ENCODE data around the gene FASTKD3.
A peak's percentile ranks its signal among the peaks of the same experiment; 100 is the strongest.

The FASTKD3 gene

DNA sequence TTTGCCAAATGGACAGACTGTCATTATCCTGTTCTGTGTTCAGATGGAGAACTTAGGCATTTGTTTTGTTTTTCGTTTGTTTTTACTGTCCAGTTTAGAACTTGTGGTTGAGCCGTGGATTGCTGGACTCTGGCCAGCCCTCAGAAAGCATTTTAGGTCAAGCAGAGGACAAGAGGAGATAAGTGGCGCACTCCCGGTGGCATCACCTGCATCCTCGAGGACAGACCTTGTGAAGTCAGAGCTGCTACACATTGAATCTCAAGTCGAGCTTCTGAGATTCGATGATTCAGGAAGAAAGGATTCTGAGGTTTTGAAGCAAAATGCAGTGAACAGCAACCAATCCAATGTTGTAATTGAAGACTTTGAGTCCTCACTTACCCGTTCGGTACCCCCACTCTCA is 9.0 kb upstream of the FASTKD3 start:
- DNase-seq = no peak

DNA sequence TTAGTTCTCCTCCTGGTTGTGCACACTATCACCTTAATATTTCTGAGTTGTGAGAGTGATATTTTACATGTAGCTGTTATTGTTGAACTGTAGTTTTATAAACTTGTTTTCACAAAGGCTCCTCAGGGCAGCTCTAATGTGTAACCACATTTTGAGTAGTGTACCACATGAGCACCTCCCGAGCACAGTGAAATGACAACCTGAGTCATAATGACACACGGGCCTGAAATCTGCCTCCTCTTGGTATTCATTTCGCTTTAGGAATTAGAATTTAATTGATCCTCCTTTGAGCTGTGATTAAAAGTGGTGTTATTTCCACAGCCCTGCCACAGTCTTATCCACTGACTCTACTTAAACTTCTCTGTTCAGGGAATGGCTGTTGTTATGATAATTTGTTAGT is 8.0 kb upstream of the FASTKD3 start:
- no peak for DNase-seq

DNA sequence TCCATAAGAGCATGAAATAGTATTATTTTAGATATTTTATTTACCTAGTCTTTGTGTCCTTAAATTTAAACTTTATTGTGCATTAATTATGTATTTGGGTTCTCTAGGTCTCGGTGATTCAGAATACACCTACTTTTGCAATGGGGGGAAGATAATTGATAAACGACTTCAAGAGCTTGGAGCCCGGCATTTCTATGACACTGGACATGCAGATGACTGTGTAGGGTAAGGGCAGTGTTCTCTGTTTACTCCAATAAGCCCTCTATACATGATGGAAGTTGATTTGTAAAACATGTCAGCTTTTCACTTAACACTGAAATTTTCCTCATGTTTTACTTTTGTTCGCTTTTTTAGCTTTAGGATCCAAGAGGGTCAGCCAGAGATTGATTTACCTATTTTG is 6.3 kb upstream of the FASTKD3 start:
- no peak for DNase-seq

DNA sequence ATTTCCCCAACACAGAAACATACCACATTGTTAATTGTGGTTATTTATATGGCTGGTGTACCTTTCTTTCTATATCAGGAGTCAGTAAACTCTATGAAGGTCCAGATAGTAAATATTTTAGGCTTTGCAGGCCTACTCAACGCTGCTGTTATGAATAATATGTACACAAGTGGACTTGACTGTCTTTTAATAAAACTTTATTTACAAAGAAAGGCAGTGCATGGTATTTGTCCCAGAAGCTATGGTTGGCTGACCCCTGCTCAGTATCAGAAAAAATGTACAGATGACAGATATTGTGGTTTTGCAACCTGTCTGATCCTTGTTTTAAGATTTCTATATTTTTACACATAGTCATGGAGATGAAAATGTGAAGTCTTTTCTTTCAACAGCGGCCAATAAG is 5.8 kb upstream of the FASTKD3 start:
- DNase-seq = no peak

DNA sequence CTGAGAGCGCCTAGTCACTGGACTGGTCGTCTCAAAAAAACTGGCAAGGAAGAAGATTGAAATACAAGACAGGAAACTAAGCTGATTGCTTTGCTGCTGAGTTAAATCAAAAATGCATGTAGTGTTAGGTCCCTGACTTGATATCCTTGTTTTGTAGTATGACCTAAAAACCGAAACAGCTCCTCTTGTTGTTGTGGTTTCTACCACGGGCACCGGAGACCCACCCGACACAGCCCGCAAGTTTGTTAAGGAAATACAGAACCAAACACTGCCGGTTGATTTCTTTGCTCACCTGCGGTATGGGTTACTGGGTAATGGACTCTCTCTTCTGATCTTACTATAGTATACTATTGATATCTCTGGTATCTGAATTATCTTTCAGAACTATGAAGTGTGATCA is 4.4 kb upstream of the FASTKD3 start:
- no peak for DNase-seq

DNA sequence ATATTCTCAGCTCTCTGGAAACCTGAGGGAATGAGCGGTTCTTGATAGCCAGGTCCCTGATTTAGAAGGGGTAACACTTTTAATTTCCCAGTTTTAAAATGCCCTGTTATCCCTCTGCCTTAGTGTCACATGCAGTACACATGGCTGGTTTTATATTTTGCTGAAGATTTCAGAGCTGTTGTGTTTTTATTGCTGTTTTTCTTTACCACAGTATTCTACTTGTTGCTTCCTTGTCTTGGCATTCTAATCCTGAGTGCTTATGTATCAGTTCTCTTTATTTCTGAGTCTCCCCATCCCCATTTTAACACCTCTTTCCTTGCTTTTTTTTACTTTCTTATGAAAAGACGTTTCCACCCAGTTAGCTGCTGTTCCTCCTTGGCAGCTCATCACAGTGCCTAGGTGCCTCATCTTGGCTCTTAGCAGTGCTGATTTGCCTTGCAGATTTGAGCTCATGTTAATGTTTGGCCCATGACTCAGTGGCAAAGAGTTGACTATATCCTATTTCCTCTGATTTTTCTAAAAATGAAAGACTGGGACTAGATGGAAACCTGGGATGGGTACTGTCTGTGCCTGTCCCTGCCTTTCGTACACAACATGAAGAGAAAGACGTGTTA is 3.8 kb upstream of the FASTKD3 start:
- no peak for DNase-seq

DNA sequence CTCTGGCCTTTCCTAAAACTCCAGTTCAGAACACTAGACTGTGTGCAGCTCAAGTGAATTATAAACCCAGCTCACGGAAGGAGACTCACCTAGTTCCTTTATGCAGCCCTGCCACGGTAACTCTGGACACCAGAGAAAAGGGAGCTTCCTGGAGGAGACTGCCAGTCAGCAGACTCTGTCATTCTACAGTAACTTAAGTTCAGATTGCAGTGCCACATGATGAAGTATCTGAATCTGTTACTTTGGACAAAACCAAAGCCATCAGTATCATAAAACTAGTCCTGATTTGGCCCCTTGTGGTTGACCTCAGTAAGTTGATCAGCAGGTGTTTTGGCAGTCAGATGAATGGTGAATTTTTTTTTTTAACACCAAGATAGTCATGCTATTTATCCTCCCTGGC is 2.8 kb upstream of the FASTKD3 start:
- DNase-seq = no peak

DNA sequence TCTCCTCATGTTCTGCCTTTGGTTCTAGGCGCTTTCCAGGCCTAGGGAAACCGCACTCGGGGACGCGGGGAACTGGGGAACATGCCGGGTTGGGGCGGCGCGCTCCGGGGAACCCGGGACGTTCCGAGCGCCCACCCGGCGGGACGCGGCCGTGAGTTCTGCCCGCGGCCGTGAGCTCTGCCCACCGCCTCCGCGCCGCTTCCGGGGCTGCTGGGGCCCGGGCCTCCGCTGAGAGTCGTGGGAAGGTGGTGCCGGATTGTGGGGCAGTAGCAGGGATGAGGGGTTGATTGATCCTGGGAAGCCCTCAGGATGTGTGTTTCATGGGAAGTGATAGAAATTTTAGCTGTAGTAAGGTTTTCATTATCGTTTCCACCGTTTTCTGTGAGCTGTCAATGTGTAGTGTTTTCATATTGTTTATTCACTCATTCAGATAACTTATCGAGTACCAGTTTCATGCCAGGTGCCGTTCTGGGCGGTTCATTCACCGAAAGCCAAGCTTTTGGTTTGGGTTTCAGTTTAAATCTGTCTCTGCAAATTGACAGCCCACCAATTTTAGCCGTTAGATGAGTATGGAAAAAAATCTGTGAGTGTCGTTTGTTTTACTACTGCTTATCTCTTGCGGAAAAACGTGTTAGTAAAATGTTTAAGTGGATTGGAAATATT is 774 bp upstream of the FASTKD3 start:
- no peak for DNase-seq

DNA sequence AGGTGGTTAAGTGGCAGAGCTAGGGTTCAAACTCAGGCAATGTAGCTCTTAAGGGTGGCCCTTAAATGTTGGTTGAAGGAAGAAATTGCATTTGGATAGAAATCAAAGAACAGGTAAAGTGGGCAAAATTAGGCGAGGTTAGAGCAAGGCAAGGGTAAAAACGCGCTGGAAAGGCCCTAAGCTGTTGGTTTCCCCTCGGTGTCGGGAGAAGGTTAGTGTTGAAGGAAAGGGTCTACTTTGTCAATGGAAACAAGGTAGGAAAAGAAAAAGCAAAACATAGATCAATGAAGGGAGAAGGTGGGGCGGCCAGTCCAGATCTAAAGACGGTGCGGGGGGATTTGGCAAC is 431 bp downstream of the FASTKD3 start:
- DNase-seq = no peak

DNA sequence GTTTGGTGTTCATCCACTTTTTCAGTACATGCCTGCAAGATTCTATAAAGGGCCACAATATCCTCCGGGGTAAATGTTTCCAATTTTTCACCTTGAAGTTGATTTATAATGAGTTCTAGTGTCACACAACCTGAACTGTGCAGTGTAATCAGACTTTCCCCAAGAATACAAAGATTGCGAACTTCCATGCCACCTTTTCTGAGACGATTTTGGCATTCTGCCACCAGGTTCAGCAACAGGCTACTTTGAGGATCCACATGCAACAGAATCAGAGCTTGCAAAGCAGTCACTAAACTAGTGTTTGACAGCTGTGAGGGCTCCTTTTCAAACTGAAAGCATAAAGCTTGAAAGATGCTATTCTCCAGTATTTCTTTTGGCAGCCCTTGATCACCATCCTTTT is 1.6 kb downstream of the FASTKD3 start:
- DNase-seq = no peak

DNA sequence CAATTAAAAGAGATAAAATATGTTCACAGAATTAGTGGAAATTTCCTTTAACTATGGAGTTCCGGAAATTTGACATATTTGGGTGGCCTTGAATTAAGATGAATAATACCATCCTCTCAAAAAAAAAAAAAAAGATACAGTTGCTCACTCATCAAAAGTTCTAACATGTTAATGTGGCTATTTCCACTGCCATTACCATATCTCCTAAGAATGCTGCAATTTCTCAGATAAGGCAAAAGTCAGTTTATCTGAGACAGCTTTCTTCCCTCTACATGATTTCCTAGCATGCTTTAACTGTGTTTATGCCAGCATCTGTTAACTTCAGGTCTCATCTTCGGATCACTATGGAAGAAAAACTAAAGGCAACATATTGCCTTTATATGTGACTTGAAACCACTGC is 2.6 kb downstream of the FASTKD3 start:
- DNase-seq = no peak

DNA sequence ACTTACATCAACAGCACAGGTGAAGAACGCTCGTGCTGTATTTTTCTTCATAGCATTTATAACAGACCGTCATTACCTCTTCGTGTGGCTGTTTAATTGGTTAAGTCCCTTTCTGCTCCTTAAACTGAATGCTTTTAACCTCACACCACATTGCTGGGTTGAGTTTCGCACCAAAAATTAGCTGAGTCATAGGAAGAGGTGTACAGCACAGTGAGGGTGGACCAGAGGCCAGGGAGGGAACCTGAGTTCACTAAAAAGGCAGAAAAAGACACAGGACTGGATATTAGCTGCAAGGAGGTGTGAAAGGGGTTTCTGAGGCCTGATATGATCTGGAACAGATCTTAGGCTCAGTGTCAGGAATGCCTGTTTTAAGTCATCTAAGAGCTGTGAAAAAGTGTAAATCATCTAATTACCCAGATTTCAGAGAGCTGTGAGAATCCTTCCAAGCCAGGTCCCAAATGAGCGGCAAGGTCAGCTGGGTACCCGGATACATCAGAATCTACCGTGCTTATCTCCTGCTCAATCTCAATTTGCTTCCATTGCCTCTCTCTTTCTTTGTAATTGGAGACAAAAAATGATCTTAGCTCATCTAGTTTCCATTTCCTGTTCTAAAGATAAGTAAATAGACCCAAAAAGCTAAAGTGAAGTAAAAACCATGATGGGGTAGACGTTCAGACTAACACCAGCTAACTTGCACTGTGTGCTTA is 10.8 kb downstream of the FASTKD3 start:
- DNase-seq = no peak

DNA sequence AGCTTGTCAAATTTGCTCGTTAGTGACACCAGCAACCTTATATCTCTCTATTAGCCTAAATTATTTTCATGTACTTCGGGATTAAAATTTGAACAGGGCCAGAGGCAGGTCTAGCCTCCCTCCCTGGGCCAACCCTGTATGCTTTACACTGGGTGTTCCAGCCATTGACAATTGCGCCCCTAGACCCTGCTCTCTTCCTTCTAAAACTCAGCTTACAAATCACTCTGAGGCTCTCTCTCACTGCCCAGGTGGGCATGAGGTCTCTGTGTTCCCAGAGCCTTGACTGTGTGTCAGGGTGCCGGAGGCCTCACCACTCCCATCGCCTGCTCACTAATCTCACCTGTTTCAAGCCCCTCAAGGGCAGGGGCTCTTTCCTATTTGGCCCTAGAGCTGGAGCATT is 11.5 kb downstream of the FASTKD3 start:
- DNase-seq = no peak

DNA sequence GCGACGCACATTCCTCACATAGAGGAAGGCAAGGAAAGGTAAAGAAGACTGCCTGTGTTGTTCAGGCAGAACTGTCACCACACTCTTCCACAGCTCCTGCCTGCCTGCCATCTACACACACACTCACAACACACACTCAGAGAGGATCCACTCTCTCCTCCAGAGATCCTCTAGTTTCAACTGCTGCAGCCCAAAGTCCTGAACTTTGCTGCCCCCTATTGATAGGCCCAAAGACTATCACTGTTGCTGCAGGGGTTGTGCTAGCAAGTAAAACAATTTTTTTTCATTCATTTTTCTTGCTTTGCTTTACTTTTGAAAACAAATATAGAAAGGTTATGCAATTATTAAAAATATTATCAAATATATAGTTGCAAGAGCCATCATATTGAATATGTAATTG is 12.0 kb downstream of the FASTKD3 start:
- no peak for DNase-seq

DNA sequence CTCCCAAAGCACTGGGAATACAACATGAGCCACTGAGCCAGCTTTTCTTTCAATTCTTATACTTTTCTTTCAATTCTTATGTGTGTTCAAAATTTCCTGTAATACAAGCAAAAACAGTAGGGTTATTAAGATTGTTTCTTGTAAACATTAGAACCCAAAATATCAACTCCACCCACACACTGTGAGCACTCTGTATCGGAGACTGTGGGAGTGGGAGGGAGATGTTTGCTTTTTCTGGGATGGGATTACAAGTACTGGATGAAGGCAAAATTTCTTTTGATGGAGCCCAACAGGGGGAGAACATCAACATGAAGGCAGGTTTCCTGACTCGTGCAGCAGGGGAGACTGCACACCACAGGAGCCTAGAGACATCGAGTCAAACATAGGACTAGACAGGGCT is 13.2 kb downstream of the FASTKD3 start:
- DNase-seq = no peak

DNA sequence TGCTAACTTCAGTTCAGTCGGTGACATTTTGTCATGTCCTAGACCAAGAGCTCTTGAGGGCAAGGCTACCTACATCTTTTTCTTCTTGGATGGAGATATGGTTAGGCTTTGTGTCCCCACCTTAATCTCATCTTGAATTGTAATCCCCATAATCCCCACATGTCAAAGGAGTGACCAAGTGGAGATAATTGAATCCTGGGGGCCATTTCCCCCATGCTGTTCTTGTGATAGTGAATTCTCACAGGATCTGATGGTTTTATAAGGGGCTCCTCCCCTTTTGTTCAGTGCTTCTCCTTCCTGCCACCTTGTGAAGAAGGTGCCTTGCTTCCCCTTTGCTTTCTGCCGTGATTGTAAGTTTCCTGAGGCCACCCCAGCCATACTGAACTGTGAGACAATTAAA is 15.8 kb downstream of the FASTKD3 start:
- no peak for DNase-seq

DNA sequence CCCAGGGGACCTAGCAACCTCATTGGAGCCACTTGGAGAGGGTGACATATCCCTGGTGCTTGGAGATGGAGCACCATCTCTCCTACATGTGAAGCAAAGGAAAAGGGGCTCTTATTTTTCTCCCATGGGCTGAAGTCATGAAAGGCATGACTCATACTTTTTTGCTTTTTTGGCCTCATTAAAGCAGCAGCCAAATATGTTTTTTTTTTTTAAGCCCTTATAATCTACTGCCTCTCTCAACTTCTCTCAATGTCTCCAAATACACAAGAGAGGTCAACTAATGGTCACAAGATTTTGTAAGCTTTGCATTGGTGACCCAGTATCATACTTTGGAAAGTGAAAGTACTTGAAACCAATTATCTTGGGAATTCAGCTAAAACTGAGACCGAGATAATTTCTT is 16.3 kb downstream of the FASTKD3 start:
- DNase-seq = no peak

DNA sequence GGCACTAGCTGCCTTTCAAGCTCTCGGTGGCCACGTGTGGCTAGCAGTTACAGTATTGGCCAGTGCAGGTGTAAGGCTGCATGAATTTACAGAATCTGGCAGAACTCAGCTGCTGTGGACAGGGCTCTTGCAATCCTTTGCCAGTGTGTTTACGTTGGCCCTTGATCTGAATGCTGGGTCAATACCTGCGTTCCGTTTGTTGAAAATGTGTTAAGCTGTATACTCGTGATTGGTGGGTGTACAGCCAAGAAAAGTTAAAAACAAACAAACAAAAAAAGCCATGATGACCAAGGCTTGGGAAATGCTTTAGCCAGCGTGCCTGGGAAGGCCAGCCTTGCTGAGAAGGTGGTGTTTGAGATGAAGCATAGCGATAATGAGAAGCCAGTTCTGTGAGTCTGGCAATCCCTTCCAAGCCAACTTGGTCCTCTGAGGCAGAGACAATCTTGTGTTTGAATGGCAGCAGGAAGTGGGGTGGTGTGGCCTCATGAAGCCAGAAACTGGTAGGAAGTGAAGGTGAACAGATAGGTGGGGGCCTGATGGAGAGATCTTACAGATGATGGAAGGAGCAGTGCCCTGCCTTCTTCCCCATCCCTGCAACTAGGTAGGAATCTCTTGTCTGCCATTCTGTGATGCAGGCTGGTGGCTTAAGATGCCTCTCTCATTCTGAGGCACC is 17.1 kb downstream of the FASTKD3 start:
- no peak for DNase-seq

DNA sequence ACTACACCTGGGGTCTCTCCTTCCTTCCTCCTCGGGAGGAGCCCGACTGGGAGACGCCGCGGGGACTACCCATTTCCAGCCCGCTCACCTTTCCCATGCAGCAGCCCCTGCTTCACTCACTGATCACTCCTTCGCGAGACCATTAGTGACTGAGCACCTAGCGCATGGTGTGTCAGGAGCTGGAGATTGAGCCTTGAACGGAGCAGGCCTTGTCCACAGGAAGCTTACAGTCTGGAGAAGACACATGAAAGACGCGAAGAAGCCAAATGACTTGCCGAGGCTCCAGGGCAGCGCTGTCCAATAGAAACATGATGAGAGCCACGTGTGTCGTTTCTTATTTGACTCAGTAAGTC is 17.6 kb downstream of the FASTKD3 start:
- DNase-seq = no peak

DNA sequence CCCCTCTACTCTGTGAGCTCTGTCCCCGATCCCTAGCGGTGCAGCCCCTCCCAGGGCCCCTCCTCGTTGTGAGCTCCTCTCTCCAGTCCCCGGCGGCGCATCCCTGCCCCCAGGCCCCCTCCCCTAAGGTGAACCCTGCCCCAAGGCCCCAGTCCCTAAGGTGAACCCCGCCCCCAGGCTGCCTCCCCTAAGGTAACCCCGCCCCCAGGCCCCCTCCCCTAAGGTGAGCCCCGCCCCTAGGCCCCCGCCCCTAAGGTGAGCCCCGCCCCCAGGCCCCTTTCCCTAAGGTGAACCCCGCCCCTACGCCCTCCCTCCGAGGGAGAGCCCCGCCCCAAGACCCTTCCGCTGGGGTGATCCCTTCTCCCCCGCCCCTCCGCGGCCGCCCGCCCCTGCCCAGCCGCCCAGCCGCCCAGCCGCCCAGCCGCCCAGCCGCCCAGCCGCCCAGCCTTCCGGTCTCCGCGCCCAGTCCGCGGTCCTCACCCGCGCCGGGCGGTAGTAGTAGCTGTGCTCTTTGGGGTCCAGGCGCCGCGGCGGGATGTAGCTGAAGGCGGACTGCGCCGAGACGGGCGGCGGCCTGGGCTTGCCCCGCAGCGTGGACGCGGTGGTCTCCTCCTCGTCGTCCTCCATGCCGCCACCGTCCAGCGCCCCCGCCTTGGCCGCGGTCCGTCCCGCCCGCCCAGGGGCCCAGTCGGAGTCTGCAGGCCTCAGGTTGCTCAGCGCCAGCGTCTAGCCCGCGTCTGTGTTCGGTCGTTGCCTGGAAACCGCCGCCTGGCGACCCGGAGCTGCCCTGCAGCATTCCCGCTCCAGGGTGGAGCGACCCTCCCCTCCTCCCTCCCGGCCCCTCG is 18.2 kb downstream of the FASTKD3 start, which contains the start of gene CFAP90:
Gene CFAP90, minus strand, starts transcription at position 739 of the 845 bp plus-strand sequence. Its CDS starts 112 bp downstream, at position 627.
- peak; percentile 7 for DNase-seq

DNA sequence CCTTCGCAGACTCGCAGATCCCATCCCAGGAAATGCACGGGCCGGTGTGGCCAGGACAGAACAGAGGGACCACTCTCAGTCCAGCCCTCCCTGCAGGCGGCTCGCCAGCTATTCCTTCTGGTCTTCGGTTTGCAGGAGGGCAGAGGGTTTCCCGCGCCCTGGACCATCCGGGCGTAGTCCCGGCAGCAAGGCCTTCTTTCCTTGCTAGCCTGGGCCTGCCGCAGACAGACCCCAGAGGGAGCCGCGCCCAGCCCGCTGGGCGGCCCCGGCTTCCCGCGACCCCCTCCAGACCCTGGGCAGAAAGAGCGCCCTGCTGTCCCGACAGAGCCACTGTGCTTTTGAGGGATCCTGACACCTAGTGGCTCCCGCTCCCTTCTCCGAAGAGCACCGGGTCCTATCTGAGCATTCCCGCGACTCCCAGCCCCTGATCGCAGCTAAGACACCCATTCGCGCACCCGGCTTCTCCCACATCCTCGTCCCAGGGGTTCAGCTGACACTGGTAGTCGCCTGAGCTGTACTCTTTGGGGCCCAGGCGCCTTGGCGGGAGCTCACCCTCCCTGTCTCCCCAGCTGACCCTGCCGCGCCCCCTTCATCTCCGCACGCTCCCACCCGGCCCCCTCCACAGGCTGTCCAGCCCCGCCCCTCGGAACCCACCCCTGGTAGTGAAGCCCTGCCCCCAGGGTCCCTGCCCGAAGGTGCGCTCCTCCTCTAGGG is 19.0 kb downstream of the FASTKD3 start:
- no peak for DNase-seq

DNA sequence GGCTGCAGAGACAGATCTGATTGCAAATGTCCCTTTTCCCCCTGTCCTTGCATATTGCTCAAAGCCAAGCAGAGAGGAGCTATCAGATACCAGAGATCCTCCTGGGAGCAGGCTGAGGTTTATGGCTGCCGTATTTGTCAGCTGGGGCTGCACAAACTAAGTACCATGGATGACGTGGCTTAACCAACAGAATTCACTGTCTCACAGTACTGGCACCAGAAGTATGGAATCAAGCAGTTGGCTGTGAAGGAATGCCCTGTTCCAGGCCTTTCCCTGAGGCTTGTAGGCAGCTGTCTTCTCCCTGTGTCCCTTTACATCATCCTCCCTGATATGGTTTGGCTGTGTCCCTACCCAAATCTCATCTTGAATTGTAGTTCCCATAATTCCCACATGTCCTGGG is 20.5 kb downstream of the FASTKD3 start:
- DNase-seq = no peak
